ENCODE results near the gene SLCO1A2. TPM values are rescaled to one million over a fixed set of nuclear protein-coding genes. Genes with fewer than 3 reads are reported as not detected.

The SLCO1A2 gene
- total RNA-seq, 1 donor from 2014 or later = not detected

DNA sequence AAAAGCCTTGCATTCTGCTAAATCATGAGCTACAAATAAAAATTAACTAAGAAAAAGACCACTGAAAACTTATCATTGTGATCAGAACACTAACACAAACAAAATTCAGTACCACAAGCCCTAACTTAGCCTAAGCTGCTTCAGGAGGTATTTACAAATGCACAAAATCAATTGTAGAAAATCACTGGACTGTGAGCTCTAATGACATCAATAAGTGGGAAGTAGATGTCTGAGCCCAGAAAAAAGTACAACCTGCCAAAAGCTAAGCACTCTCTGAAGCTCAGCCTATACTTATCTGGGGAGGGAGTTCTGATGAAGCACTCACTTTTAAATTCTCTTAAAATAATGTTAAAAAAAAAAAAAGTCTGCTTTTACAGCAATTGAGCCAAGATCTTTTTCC lies 110.8 kb downstream of the SLCO1A2 start:
- H3K4me3 ChIP-seq (ENCODE audit: low read depth, low read length) = no peak overlapping the region
- TF ChIP-seq, protein P1, sequence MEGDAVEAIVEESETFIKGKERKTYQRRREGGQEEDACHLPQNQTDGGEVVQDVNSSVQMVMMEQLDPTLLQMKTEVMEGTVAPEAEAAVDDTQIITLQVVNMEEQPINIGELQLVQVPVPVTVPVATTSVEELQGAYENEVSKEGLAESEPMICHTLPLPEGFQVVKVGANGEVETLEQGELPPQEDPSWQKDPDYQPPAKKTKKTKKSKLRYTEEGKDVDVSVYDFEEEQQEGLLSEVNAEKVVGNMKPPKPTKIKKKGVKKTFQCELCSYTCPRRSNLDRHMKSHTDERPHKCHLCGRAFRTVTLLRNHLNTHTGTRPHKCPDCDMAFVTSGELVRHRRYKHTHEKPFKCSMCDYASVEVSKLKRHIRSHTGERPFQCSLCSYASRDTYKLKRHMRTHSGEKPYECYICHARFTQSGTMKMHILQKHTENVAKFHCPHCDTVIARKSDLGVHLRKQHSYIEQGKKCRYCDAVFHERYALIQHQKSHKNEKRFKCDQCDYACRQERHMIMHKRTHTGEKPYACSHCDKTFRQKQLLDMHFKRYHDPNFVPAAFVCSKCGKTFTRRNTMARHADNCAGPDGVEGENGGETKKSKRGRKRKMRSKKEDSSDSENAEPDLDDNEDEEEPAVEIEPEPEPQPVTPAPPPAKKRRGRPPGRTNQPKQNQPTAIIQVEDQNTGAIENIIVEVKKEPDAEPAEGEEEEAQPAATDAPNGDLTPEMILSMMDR (IDR thresholded peaks at IDR 0.05; ENCODE audit: insufficient read depth, low read length, poor library complexity, severe bottlenecking) = no peak
- no peak for DNase-seq (ENCODE audit: low read depth)
- no peaks in the 10 kb centered on the region for H3K27me3 ChIP-seq (ENCODE audit: control insufficient read depth, insufficient read depth, low read length)
- H3K36me3 ChIP-seq (ENCODE audit: control insufficient read depth, insufficient read depth, low read length) = no peaks in the 10 kb centered on the region

DNA sequence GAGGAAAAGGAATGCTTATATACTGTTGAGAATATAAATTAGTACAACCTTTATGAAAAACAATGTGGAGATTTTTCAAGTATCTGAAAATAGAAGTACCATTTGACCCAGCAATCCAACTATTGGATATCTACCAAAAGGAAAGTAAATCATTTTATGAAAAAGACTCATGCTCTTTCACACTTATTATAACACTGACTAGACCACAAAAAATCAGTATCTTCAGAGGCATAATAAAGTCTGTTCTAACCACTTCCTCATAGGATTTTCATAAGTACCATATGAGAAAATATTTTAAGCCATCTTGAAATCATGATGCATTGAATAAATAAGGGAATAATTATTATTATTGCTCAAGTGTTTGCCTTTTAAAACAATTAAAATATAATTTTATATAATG lies 112.9 kb downstream of the SLCO1A2 start:
- H3K36me3 ChIP-seq (ENCODE audit: control insufficient read depth, insufficient read depth, low read length) = no peaks in the 10 kb centered on the region
- H3K4me3 ChIP-seq (ENCODE audit: low read depth, low read length) = no peak overlapping the region
- TF ChIP-seq, protein P1 (IDR thresholded peaks at IDR 0.05; ENCODE audit: insufficient read depth, low read length, poor library complexity, severe bottlenecking) = no peak
- DNase-seq (ENCODE audit: low read depth) = no peak
- H3K27me3 ChIP-seq (ENCODE audit: control insufficient read depth, insufficient read depth, low read length) = no peaks in the 10 kb centered on the region

DNA sequence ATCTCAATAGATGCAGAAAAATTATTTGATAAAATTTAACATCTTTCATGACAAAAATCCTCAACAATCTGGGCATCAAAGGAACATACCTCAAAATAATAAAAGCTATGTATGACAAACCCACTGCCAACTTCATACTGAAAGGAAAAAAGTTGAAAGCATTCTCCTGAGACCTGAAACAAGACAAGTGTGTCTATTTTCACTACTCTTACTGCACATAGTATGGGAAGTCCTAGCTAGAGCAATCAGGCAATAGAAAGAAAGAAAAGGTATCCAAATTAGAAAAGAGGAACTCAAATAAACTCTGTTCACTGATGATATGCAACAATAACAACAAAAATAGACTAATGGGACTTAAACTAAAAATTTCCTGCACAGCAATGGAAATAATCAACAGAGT lies 113.6 kb downstream of the SLCO1A2 start:
- no peak for DNase-seq (ENCODE audit: low read depth)
- TF ChIP-seq, protein P1 (IDR thresholded peaks at IDR 0.05; ENCODE audit: insufficient read depth, low read length, poor library complexity, severe bottlenecking) = no peak

DNA sequence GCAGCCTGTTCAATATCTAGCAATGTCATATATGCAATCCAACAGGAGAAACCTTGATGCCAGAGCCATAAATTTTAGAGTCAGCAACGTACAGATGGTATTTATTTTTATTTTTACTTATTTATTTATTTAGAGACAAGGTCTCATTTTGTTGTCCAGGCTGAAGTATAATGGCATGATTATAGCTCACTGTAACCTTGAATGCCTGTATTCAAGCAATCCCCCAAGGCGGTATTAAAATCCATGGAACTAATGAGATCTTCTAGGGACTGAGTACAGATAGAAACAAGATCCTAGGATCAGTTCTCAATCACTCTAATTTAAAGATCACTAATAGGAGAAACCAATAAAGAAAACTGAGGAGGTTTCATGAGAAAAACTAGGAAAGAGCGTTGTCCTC lies 114.5 kb downstream of the SLCO1A2 start:
- Histone ChIP-seq H3K36me3 (ENCODE audit: control insufficient read depth, insufficient read depth, low read length) (no peaks in the 10 kb centered on the region), H3K4me3 (ENCODE audit: low read depth, low read length) (no peak overlapping the region)
- TF ChIP-seq, protein P1 (IDR thresholded peaks at IDR 0.05; ENCODE audit: insufficient read depth, low read length, poor library complexity, severe bottlenecking) = no peak

More for the DNA sequence above, 113.6 kb downstream of the SLCO1A2 start:
- no peaks in the 10 kb centered on the region for H3K27me3 ChIP-seq (ENCODE audit: control insufficient read depth, insufficient read depth, low read length)
- no peaks in the 10 kb centered on the region for H3K36me3 ChIP-seq (ENCODE audit: control insufficient read depth, insufficient read depth, low read length)
- H3K4me3 ChIP-seq (ENCODE audit: low read depth, low read length) = no peak overlapping the region

DNA sequence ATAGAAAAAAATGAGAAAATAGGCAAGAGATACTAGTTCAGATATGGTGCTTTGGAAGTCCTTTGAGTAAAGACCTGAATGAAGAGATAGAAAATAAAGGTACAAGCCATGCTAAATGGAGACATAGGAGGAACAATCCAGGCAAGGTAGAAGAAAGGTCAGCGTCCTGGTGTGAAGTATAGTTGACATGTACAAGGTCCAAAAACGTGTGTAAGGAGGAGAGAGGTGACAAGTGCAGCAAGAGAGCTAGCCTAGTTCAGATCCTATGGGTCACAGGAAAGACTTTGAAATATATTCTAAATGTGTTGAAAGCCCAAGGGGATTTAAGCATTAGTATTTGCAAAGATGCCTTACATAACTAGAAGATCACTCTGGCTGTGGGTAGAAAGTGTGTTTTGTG lies 115.5 kb downstream of the SLCO1A2 start:
- Histone ChIP-seq H3K4me3 (ENCODE audit: low read depth, low read length) (no peak overlapping the region), H3K36me3 (ENCODE audit: control insufficient read depth, insufficient read depth, low read length) (no peaks in the 10 kb centered on the region), H3K27me3 (ENCODE audit: control insufficient read depth, insufficient read depth, low read length) (no peaks in the 10 kb centered on the region)
- TF ChIP-seq, protein P1 (IDR thresholded peaks at IDR 0.05; ENCODE audit: insufficient read depth, low read length, poor library complexity, severe bottlenecking) = no peak
- no peak for DNase-seq (ENCODE audit: low read depth)

More for the DNA sequence above, 114.5 kb downstream of the SLCO1A2 start:
- no peaks in the 10 kb centered on the region for H3K27me3 ChIP-seq (ENCODE audit: control insufficient read depth, insufficient read depth, low read length)
- no peak for DNase-seq (ENCODE audit: low read depth)

Other genes starting within 250 kb of the SLCO1A2 start
- not detected in 2 replicates for gene SLCO1B1, start 203.7 kb downstream of the SLCO1A2 start, total RNA-seq
- gene IAPP, start 38.0 kb upstream of the SLCO1A2 start, total RNA-seq = not detected in 2 replicates
- 13.9 and 17.3 TPM in 2 replicates for gene PYROXD1, start 102.7 kb upstream of the SLCO1A2 start, total RNA-seq
- 52.4 and 55.3 TPM in 2 replicates for gene RECQL, start 166.7 kb upstream of the SLCO1A2 start, total RNA-seq
- 45.1 and 52.8 TPM in 2 replicates for gene GOLT1B, start 166.9 kb upstream of the SLCO1A2 start, total RNA-seq
- 7.5 and 9.4 TPM in 2 replicates for gene SPX, start 191.4 kb upstream of the SLCO1A2 start, total RNA-seq